ENCODE data around the gene RASSF4. TPM values are rescaled to one million over a fixed set of nuclear protein-coding genes. Genes with fewer than 3 reads are reported as not detected.

Gene RASSF4
- total and polyA plus RNA-seq, 9 donors = 4.8 to 21.9 (median 8.1) TPM

DNA sequence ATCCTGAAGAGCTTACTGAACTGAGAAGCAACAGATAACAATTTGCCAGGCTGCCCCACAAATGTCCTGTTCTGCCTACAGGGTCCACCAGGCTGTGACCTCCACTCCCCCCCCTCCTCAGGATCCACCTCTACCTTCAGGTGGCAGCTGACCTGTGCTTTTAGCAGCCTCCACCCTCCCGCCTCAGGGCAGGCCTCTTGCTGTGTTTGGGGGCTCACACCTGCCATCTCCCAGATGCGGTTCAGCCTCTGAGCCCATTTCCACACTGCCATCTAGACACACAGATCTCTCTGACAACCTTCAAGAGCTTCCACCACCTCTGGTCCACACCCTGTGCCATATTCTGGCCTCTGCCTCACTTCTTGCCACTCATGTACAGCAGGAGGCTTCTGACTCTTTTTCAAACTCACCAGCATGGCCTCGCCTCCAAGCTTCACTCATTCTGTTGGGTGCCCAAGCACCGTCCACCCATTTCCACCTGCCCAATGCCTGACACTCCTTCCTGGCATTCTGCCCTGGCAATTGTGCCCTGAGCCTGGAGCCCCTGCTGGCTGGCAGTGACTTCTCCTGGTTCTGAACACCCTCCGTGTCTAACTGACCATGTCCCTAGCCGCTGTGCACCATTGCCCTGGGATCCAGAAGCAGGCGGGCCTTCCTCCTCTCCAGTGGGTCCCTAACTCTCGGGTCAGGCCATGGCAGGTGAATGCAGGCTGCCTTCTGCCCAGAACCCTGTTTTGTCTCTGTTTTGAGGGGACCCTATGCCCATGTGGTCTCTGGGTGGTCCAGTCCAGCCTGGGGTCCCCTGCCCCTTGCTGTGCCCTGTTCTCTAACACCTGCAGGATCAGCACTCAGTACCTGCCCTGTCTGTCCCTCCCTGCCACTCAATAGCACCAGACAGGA lies 30.0 kb upstream of the RASSF4 start:
- no peaks in the 10 kb centered on the region for H3K9me3 ChIP-seq
- no peak for DNase-seq
- no peak overlapping the region for H3K27ac ChIP-seq
- TF ChIP-seq, protein P1, sequence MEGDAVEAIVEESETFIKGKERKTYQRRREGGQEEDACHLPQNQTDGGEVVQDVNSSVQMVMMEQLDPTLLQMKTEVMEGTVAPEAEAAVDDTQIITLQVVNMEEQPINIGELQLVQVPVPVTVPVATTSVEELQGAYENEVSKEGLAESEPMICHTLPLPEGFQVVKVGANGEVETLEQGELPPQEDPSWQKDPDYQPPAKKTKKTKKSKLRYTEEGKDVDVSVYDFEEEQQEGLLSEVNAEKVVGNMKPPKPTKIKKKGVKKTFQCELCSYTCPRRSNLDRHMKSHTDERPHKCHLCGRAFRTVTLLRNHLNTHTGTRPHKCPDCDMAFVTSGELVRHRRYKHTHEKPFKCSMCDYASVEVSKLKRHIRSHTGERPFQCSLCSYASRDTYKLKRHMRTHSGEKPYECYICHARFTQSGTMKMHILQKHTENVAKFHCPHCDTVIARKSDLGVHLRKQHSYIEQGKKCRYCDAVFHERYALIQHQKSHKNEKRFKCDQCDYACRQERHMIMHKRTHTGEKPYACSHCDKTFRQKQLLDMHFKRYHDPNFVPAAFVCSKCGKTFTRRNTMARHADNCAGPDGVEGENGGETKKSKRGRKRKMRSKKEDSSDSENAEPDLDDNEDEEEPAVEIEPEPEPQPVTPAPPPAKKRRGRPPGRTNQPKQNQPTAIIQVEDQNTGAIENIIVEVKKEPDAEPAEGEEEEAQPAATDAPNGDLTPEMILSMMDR (IDR thresholded peaks at IDR 0.05) = no peak
- TF ChIP-seq POLR2A (IDR thresholded peaks at IDR 0.05) (no peak), EP300 (IDR thresholded peaks at IDR 0.05) (no peak)
- no peaks in the 10 kb centered on the region for H3K36me3 ChIP-seq
- H3K4me3 ChIP-seq = no peak overlapping the region
- peaks cover 2% of the 10 kb centered on the region for H3K4me1 ChIP-seq (ENCODE audit: insufficient read depth)
- no peaks in the 10 kb centered on the region for H3K27me3 ChIP-seq
- WGBS, 3 donors = 80 to 95% (median 93%) methylated on average over 8 of the region's 8 CpGs
- intact Hi-C loops (cut with DNase I) = loop anchor here in 1 of 4 donors (10.0 kb wide), 1 partner anchor 75 kb away; the partner anchor contains the start of gene ZNF22

DNA sequence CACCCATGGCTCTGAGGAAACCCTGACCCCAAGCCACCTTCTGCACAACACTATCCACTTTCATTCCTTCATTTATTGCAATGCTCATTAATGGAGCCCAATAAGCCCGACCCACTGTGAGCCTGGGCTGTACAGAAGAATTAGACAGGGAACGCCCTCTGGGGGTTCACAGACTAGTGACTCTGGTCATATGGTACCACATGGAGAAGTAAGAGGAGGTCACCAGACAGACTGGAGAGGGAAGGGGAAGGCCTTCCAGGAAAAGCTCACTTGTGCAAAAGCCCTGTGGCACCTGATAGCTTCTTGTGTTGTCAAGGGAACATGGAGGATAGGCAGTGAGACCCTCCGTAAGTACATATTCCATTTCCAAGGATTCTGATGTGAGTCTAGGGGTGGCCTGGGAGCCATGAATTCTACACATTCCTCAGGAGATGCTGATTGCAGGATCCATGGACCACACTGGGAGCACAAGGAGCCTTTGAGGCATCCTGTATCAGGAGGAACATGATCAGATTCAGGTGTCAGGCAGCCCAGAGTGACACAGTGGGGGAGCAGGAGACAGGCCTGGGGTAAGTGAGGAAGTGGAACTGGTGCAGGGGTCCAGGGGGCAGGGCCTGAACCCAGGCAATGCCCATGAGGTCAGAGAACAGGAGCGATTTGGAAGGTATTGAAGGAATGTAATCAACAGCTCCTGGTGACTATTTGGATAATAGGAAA lies 28.5 kb upstream of the RASSF4 start:
- Histone ChIP-seq H3K36me3 (no peaks in the 10 kb centered on the region), H3K9me3 (no peaks in the 10 kb centered on the region), H3K27ac (no peak overlapping the region), H3K4me1 (ENCODE audit: insufficient read depth) (peaks cover 2% of the 10 kb centered on the region), H3K4me3 (no peak overlapping the region), H3K27me3 (no peaks in the 10 kb centered on the region)
- 81 to 85% (median 85%) methylated on average over 4 of the region's 4 CpGs for WGBS, 3 donors
- DNase-seq = no peak
- TF ChIP-seq EP300 (IDR thresholded peaks at IDR 0.05) (no peak), POLR2A (IDR thresholded peaks at IDR 0.05) (no peak)
- TF ChIP-seq, protein P1 (IDR thresholded peaks at IDR 0.05) = no peak
- intact Hi-C loops (cut with DNase I) = loop anchor here in 1 of 4 donors (10.0 kb wide), 1 partner anchor 74 kb away; the partner anchor contains the start of gene ZNF22

DNA sequence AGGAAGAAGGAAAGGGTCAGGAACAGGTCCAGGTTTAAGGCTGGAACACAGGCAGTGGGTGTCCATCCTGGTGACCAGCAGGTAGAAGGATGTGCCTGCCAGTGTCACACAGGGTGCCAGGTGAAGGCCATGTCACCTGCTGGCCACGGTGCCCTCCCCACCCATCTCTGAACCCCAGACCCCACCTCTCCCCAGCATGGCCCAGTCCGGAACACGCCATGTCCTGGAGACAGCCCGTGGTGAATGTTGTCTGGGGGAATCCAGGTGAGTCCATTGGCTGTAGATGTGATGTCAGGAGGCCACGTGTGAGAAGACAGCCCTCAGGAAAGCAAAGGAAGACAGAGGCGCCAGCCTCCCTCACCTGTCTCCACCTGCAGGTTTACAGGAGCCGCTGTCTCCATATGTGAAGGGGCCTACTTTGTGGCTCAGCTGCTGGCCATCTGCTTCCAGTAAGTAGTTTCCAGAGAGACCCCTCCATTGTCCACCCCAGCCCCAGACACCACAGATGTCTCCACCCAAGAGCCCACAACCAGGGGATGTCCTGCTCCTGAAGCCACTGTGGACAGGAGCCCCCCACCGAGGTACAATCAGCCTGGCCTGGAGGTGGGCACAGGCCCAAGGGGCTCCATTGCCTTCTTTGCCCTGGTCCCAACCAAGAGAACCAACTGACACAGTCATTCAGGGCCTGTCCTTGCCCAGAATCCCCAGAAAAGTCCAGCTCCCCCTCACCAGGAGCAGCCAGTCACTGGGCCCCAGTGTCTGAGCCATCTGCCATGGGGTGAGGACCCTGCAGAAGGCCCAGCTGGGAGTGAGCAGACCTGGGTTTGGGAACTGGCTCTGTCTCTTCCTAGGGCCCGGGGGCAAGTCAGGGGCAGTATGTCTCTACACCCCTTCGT lies 27.7 kb upstream of the RASSF4 start:
- intact Hi-C loops (cut with DNase I) = loop anchor here in 2 of 4 donors (2.0 to 10.0 kb wide), 3 partner anchors 27 to 73 kb away; partner anchors contain the start of genes RASSF4 (in 1 of the 2) and ZNF22 (in 1 of the 2)

More for the DNA sequence above, 27.7 kb upstream of the RASSF4 start:
- Histone ChIP-seq H3K9me3 (no peaks in the 10 kb centered on the region), H3K4me3 (no peak overlapping the region), H3K27me3 (no peaks in the 10 kb centered on the region), H3K36me3 (no peaks in the 10 kb centered on the region), H3K27ac (no peak overlapping the region), H3K4me1 (ENCODE audit: insufficient read depth) (peaks cover 2% of the 10 kb centered on the region)
- TF ChIP-seq, protein P1 (IDR thresholded peaks at IDR 0.05) = no peak
- TF ChIP-seq POLR2A (IDR thresholded peaks at IDR 0.05) (no peak), EP300 (IDR thresholded peaks at IDR 0.05) (no peak)
- WGBS, 3 donors = 88 to 95% (median 89%) methylated on average over 9 to 10 of the region's 10 CpGs
- DNase-seq = no peak

Data from ovary (tissue), 9 donors.